ENCODE results near the gene TMEM150B.

- TF ChIP-seq CTCF (conservative IDR thresholded peaks at IDR 0.05) = no peak
- no peak for TF ChIP-seq EZH2 (IDR thresholded peaks at IDR 0.05; ENCODE audit: low read depth)
Measured at GRCh38 chr19:55341171-55341588, 16.0 kb upstream of the TMEM150B start.

Measured in PC-9 (cell line).